B cell (primary cell): Measurements from ENCODE around the gene TBX10. TPM values are rescaled to one million over a fixed set of nuclear protein-coding genes. Genes with fewer than 3 reads are reported as not detected.

ENCODE experiments used
- ATAC-seq: fragments of 200-7000 bp; cut with Tn5 transposase; one replicate; pipeline ENCODE4 v1.10.0; 2021; ENCODE audit warnings: low read depth, mild to moderate bottlenecking, moderate number of reproducible peaks, moderate library complexity
- CTCF ChIA-PET: fragments of 350-600 bp; sonication (Branson Sonifier 250); formaldehyde crosslinking; loops from one replicate; lab custom pipeline; 2021; ENCODE audit warnings: antibody characterized with exemption, inconsistent platforms; lab: Charles Lee
- POLR2A ChIA-PET: fragments of 350-600 bp; sonication (Branson Sonifier 250); formaldehyde crosslinking; loops from one replicate; lab custom pipeline; 2021; ENCODE audit warnings: antibody characterized with exemption; lab: Charles Lee
- DNase-seq: peaks from one replicate; pipeline ENCODE4 v3.0.0; 2013
- H2AFZ ChIP-seq: 2 replicates; pipeline ENCODE4 v1.6.1; 2012; ENCODE audit warnings: mild to moderate bottlenecking, low read depth, low read length; ENCODE audit not compliant: insufficient read depth, poor library complexity, severe bottlenecking
- H3K27ac ChIP-seq, 2 donors: 1 replicate in 1 of 2; 2 replicates in 1 of 2; pipeline ENCODE4 v1.5.1; 2012 to 2013; ENCODE audit warnings: low read length in 2 of 2, mild to moderate bottlenecking in 2 of 2, moderate library complexity in 1 of 2
- H3K27me3 ChIP-seq, 4 experiments: fragments of 200-600 bp in 1 of 4; sonication (generic) in 1 of 4; replicated peaks in 1 of 4; 1 replicate in 2 of 4; 2 replicates in 2 of 4; pipeline versions ENCODE4 v1.6.1 to v1.7.0; 2013 to 2016; ENCODE audit warnings: low read length in 3 of 4, mild to moderate bottlenecking in 2 of 4, mixed read lengths in 1 of 4, moderate library complexity in 1 of 4; ENCODE audit not compliant: insufficient read depth in 4 of 4, control insufficient read depth in 3 of 4; ENCODE audit errors: control extremely low read depth in 1 of 4
- H3K36me3 ChIP-seq, 2 experiments: replicated peaks in 1 of 2; 1 replicate in 1 of 2; 2 replicates in 1 of 2; pipeline versions ENCODE4 v1.6.1 to v1.7.1; 2013; ENCODE audit warnings: low read length in 1 of 2; ENCODE audit not compliant: insufficient read depth in 2 of 2, control insufficient read depth in 1 of 2; ENCODE audit errors: control extremely low read depth in 1 of 2, extremely low read depth in 1 of 2
- H3K4me1 ChIP-seq, 2 donors: fragments of 200-600 bp in 1 of 2; sonication (generic) in 1 of 2; 1 replicate in 1 of 2; 2 replicates in 1 of 2; pipeline versions ENCODE4 v1.5.1 to v1.6.1; 2013 to 2017; ENCODE audit warnings: low read length in 2 of 2; ENCODE audit not compliant: control insufficient read depth in 2 of 2, insufficient read depth in 2 of 2
- H3K4me2 ChIP-seq: replicated peaks from 2 replicates; pipeline ENCODE3; 2012; ENCODE audit warnings: mild to moderate bottlenecking, low read depth, low read length; ENCODE audit not compliant: poor library complexity, severe bottlenecking
- H3K4me3 ChIP-seq, 5 experiments: fragments of 200-600 bp in 1 of 5; sonication (generic) in 1 of 5; 1 replicate in 3 of 5; 2 replicates in 2 of 5; pipeline versions ENCODE4 v1.5.1 to v1.7.0; 2011 to 2016; ENCODE audit warnings: low read length in 4 of 5, mild to moderate bottlenecking in 4 of 5, low read depth in 2 of 5, control low read depth in 1 of 5, moderate library complexity in 1 of 5; ENCODE audit not compliant: insufficient read depth in 1 of 5; ENCODE audit errors: control extremely low read depth in 1 of 5, extremely low read depth in 1 of 5
- H3K79me2 ChIP-seq: fragments of 200-600 bp; sonication (generic); one replicate; pipeline ENCODE4 v1.6.0; 2016; ENCODE audit warnings: low read length; ENCODE audit not compliant: control insufficient read depth, insufficient read depth
- H3K9ac ChIP-seq: fragments of 200-600 bp; sonication (generic); 2 replicates; pipeline ENCODE4 v1.6.1; 2017; ENCODE audit warnings: mild to moderate bottlenecking, low read length, moderate library complexity
- H3K9me3 ChIP-seq, 3 donors: one replicate each; pipeline versions ENCODE4 v1.6.1 to v1.7.1; 2013; ENCODE audit warnings: low read length in 2 of 3; ENCODE audit not compliant: control insufficient read depth in 2 of 3, insufficient read depth in 1 of 3; ENCODE audit errors: control extremely low read depth in 1 of 3
- H4K20me1 ChIP-seq: 2 replicates; pipeline ENCODE4 v1.6.0; 2012; ENCODE audit warnings: mild to moderate bottlenecking, low read length; ENCODE audit not compliant: insufficient read depth, control insufficient read depth, poor library complexity, severe bottlenecking
- H3K27ac Mint-ChIP-seq: one replicate; pipeline ENCODE4 v1.8.0; 2021; ENCODE audit warnings: mixed read lengths
- H3K27me3 Mint-ChIP-seq: one replicate; pipeline ENCODE4 v1.8.0; 2021; ENCODE audit warnings: mixed read lengths
- H3K4me1 Mint-ChIP-seq: one replicate; pipeline ENCODE4 v1.8.0; 2021; ENCODE audit warnings: mixed read lengths
- H3K4me3 Mint-ChIP-seq: one replicate; pipeline ENCODE4 v1.8.0; 2021; ENCODE audit warnings: mixed read lengths
- H3K9me3 Mint-ChIP-seq: one replicate; pipeline ENCODE4 v1.8.0; 2022; ENCODE audit warnings: mixed read lengths; ENCODE audit not compliant: insufficient read depth
- EZH2 ChIP-seq: IDR thresholded peaks from 2 replicates; pipeline ENCODE4 v1.6.1; 2012; ENCODE audit warnings: borderline replicate concordance, low read depth, mild to moderate bottlenecking, moderate library complexity, low read length; ENCODE audit not compliant: insufficient read depth, poor library complexity, severe bottlenecking
- WGBS: methylation state at CpG from one replicate; pipeline ENCODE4 v1.1.5; 2013; ENCODE audit warnings: missing lambda C conversion rate; ENCODE audit not compliant: insufficient coverage; 5-methylcytosine and 5-hydroxymethylcytosine counted together
- intact Hi-C: fragments of 100-400 bp; cut with micrococcal nuclease; formaldehyde crosslinking; loops from one replicate; pipeline ENCODE4 v1.10.0; 2022
- polyA plus RNA-seq: library from polyadenylated mRNA; depleted of rRNA; stranded (reverse); fragments of >200 nt; gene quantifications from 2 replicates; pipeline ENCODE4 v1.2.3, GENCODE V29; 2012
- total RNA-seq, 2 donors: library from RNA; stranded (reverse); fragments of 120-200 nt in 1 of 2; gene quantifications; 1 replicate in 1 of 2; 2 replicates in 1 of 2; pipeline versions ENCODE4 v1.2.3 to v1.2.4, GENCODE V29; 2013 to 2022
- TF ChIP-seq, protein P1 (sequence below): fragments of 200-600 bp; IDR thresholded peaks from one replicate; pipeline ENCODE4 v1.8.0; 2022; ENCODE audit warnings: antibody characterized with exemption, mild to moderate bottlenecking

The TBX10 gene
- total and polyA plus RNA-seq, 2 donors (not counting 1 experiment from before 2014, with no cell fraction given), result not detected

DNA sequence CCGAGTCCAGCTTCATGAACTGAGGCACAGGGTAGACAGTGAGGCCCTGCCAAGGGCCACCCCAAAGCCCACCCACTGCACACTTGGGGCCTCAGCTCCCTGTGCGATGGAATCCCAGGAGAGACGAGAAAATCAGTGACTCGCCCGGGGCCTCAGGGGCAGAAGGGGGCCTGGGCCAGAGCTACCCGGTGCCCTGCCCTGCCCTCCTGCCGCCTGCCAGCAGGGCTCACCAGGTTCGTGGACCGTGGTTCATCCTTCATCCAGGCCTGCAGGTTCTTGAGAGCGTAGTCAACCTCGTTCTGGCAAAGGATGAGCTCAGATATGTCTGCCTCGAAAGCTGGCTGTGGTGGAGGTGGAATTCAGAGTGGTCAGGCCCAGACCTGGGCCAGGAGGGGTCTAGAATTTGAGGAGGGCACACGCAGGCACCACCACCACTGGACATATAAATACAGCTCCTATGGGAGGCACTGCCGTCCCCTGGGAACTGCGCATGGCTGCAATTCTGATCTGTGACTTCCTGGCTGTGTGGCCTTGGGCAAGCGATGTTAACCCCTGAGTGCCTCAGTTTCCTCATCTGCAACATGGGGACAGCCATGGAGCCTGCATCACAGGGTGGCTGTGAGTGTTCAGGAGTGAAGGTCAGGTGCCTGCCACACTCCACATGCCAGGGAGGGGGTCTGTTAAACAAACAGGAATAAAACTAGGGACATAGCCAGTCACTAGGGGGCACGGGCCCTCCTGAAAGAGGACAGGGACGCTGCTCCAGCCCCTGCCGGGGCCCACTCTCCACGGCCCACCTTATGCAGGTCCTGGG lies 27.3 kb upstream of the TBX10 start:
- no peaks in the 10 kb centered on the region for H3K79me2 ChIP-seq
- ChIA-PET POLR2A (interaction anchor here (0.9 to 1.2 kb wide), 2 partner anchors 20 to 84 kb away, joined by 3 to 4 read pairs; no protein-coding TSS in a partner anchor), CTCF (interaction anchor here (0.5 to 2.3 kb wide), 6 partner anchors 15 to 57 kb away, joined by 3 to 13 read pairs (median 4); partner anchors contain the start of gene NUDT8)
- no peaks in the 10 kb centered on the region for H3K9me3 ChIP-seq
- H3K4me3 ChIP-seq, result no peak overlapping the region
- intact Hi-C loops, result no loop called here
- no peak for ATAC-seq
- Mint-ChIP-seq H3K27ac (no peak overlapping the region), H3K9me3 (no peaks in the 10 kb centered on the region), H3K4me3 (peak overlapping the region; percentile 64), H3K27me3 (peaks cover 3% of the 10 kb centered on the region), H3K4me1 (no peaks in the 10 kb centered on the region)
- H3K9ac ChIP-seq, result no peak overlapping the region
- no peak overlapping the region for H3K27ac ChIP-seq
- H4K20me1 ChIP-seq, result no peaks in the 10 kb centered on the region
- H2AFZ ChIP-seq, result no peak overlapping the region
- DNase-seq, result no peak
- no peak for TF ChIP-seq EZH2
- TF ChIP-seq, protein P1, sequence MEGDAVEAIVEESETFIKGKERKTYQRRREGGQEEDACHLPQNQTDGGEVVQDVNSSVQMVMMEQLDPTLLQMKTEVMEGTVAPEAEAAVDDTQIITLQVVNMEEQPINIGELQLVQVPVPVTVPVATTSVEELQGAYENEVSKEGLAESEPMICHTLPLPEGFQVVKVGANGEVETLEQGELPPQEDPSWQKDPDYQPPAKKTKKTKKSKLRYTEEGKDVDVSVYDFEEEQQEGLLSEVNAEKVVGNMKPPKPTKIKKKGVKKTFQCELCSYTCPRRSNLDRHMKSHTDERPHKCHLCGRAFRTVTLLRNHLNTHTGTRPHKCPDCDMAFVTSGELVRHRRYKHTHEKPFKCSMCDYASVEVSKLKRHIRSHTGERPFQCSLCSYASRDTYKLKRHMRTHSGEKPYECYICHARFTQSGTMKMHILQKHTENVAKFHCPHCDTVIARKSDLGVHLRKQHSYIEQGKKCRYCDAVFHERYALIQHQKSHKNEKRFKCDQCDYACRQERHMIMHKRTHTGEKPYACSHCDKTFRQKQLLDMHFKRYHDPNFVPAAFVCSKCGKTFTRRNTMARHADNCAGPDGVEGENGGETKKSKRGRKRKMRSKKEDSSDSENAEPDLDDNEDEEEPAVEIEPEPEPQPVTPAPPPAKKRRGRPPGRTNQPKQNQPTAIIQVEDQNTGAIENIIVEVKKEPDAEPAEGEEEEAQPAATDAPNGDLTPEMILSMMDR, result no peak
- H3K4me1 ChIP-seq, result peaks cover 33 to 34% of the 10 kb centered on the region in 2 donors
- peak overlapping the region; percentile 77 for H3K4me2 ChIP-seq
- 51% methylated on average over 19 of the region's 20 CpGs for WGBS
- no peaks in the 10 kb centered on the region for H3K36me3 ChIP-seq
- peaks cover 0 to 9% (median 3%) of the 10 kb centered on the region in 4 experiments for H3K27me3 ChIP-seq

DNA sequence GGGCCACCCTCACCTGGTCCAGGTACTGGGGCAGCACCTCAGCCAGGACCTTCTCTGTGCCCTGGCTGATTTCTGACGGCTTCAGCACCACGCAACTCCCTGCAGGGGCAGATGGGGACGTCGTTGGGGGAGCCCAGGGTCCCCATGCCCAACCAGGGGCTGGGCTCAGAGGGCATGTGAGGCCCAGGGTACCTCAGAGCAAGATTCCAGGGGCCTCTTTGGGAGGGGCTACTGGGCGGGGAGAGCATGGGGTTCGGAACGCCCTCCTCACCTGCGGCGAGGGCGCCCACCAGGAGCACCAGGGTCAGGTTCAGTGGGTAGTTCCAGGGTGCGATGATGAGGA lies 26.7 kb upstream of the TBX10 start:
- Histone ChIP-seq H3K9me3 (no peaks in the 10 kb centered on the region), H3K4me1 (peaks cover 33 to 34% of the 10 kb centered on the region in 2 donors), H3K27me3 (peaks cover 0 to 9% (median 3%) of the 10 kb centered on the region in 4 experiments), H3K27ac (no peak overlapping the region), H2AFZ (no peak overlapping the region), H3K36me3 (no peaks in the 10 kb centered on the region), H4K20me1 (no peaks in the 10 kb centered on the region), H3K4me3 (no peak overlapping the region), H3K4me2 (peak overlapping the region; percentile 77), H3K9ac (no peak overlapping the region), H3K79me2 (no peaks in the 10 kb centered on the region)
- intact Hi-C loops, result no loop called here
- Mint-ChIP-seq H3K27me3 (peaks cover 3% of the 10 kb centered on the region), H3K4me3 (peak overlapping the region; percentile 29), H3K4me1 (no peaks in the 10 kb centered on the region), H3K27ac (no peak overlapping the region), H3K9me3 (no peaks in the 10 kb centered on the region)
- WGBS, result 91% methylated on average over 9 of the region's 11 CpGs
- ChIA-PET POLR2A (no interaction called here), CTCF (interaction anchor here (0.5 to 2.3 kb wide), 6 partner anchors 11 to 52 kb away, joined by 3 to 13 read pairs (median 4); partner anchors contain the start of gene NUDT8)
- DNase-seq, result no peak
- TF ChIP-seq EZH2, result no peak
- TF ChIP-seq, protein P1, result no peak
- ATAC-seq, result no peak
